IgD-negative memory B cell (primary cell): ENCODE results near the gene REG1A. TPM values are rescaled to one million over a fixed set of nuclear protein-coding genes. Genes with fewer than 3 reads are reported as not detected.

Experiments
- H3K27ac Mint-ChIP-seq, 3 donors: one replicate each; pipeline ENCODE4 v1.8.0; 2020 to 2022; ENCODE audit warnings: mild to moderate bottlenecking in 3 of 3, mixed read lengths in 3 of 3, moderate library complexity in 1 of 3
- H3K27me3 Mint-ChIP-seq: one replicate; pipeline ENCODE4 v1.8.0; 2021; ENCODE audit warnings: mixed read lengths
- H3K36me3 Mint-ChIP-seq: one replicate; pipeline ENCODE4 v1.8.0; 2020; ENCODE audit warnings: mild to moderate bottlenecking, mixed read lengths
- H3K4me1 Mint-ChIP-seq, 3 donors: one replicate each; pipeline ENCODE4 v1.8.0; 2020 to 2022; ENCODE audit warnings: mixed read lengths in 3 of 3, mild to moderate bottlenecking in 1 of 3
- H3K4me3 Mint-ChIP-seq, 4 donors: one replicate each; pipeline ENCODE4 v1.8.0; 2020 to 2022; ENCODE audit warnings: mild to moderate bottlenecking in 4 of 4, mixed read lengths in 4 of 4, moderate library complexity in 3 of 4
- H3K9me3 Mint-ChIP-seq, 3 donors: one replicate each; pipeline ENCODE4 v1.8.0; 2020 to 2021; ENCODE audit warnings: mixed read lengths in 3 of 3, mild to moderate bottlenecking in 1 of 3
- polyA plus RNA-seq: library from polyadenylated mRNA; unstranded; fragments of 300-500 nt; fragmentation: Illumina TruSeq; gene quantifications from one replicate; pipeline ENCODE4 v1.2.3, GENCODE V29; 2021

Gene REG1A
- not detected for polyA plus RNA-seq

DNA sequence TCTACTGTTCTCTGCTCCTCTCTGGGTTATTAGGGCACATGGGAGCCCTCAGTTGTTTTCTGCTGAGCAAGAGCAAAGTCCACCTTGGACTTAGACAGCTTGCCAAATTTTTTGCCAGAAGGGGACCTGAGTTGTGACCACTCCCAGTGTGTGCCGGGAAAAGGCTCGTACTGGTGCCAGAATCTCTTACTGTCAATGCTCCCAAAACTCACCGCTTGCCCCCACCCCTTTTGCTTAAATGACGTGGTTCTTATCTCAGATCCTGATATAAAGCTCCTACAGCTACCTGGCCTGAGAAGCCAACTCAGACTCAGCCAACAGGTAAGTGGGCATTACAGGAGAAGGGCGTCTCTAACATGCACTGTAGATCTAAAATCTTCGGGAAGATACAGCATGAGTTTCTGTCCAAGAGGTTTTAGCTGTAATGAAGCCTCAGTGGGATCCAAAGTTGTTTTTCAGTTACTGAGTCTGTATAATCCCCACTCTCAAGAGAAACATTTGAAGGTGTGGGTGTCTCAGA lies at the start of gene REG1A:
REG1A (plus strand) TSS at position 295 of the 520 bp plus-strand sequence. CDS start 374 bp downstream, outside the sequence.
- Mint-ChIP-seq H3K4me1 (no peaks in the 10 kb centered on the region), H3K9me3 (peaks cover under 1 to 9% (median 1%) of the 10 kb centered on the region in 3 donors), H3K36me3 (no peaks in the 10 kb centered on the region), H3K4me3 (no peak within 1 kb of the TSS), H3K27ac (peak within 1 kb of the TSS in 1 of 3 donors; percentile 35), H3K27me3 (no peaks in the 10 kb centered on the region)

DNA sequence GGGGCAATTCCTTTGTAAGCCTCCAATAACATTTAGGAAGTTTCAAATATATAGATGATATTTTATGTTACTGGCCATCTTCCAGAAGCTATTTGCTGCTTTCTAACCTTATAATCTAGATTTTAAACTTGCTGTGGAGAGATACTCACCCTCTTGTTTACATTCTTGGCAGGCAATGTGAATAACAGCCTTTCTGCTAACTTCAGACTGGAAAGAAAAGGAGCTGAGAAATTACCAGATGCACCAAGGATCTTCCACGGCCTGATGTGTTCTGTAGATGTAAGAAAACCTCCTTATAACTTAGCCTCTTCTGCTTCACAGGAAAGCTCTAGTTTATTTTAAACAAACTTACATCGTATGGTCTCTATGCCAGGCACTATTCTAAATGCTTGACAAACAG lies 49.2 kb upstream of the REG1A start:
- no peaks in the 10 kb centered on the region for H3K27me3 Mint-ChIP-seq
- H3K4me3 Mint-ChIP-seq: no peak overlapping the region
- H3K4me1 Mint-ChIP-seq: no peaks in the 10 kb centered on the region
- H3K36me3 Mint-ChIP-seq: peaks cover 4% of the 10 kb centered on the region
- H3K27ac Mint-ChIP-seq: no peak overlapping the region
- peaks cover 0 to 14% (median 5%) of the 10 kb centered on the region in 3 donors for H3K9me3 Mint-ChIP-seq

DNA sequence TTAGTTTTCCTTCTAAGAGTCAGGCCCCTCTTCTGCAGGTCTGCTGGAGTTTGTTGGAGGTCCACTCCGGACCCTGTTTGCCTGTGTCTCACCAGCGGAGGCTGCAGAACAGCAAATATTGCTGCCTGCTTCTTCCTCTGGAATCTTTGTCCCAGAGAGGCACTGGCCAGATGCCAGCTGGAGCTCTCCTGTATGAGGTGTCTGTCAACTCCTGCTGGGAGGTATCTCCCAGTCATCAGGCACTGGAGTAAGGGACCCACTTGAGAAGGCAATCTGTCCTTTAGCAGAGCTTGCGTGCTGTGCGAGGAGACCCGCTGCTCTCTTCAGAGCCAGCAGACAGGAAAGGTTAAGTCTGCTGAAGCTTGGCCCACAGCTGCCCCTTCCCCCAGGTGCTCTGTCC lies 37.3 kb upstream of the REG1A start:
- Mint-ChIP-seq H3K27me3 (no peaks in the 10 kb centered on the region), H3K4me3 (no peak overlapping the region), H3K9me3 (peaks cover 2 to 7% (median 5%) of the 10 kb centered on the region in 3 donors), H3K4me1 (no peaks in the 10 kb centered on the region), H3K27ac (no peak overlapping the region), H3K36me3 (no peaks in the 10 kb centered on the region)

DNA sequence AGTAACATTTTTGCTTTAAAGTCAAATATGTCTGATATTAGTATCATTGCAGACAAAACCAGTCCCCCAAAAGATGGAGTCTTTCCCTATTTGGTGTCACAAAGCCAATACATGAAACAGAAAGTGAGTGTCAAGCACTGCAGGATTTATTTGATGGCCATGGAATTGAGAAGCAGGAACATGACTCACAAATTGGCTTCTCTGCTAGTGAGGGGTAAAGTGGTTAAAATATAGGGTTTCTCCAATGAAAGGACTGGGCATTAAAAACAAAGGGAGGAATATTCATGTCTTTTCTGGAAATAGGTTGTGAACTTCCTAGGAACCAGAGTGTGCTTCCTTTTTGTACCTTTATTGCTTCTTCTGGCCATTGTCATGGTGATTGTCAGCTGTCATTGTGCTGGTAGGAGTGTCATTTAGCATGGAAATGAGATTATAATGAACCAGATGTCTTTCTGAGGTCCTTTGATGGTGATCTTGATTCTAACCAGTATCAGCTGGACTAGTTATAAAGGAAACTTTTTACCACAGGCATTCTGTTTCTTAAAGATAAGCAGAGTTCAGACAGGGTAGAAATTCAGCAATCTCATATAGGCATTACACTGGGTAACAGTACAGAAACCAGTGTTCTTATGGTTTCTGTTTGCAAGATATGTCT lies 36.6 kb upstream of the REG1A start:
- no peak overlapping the region for H3K4me3 Mint-ChIP-seq
- no peaks in the 10 kb centered on the region for H3K4me1 Mint-ChIP-seq
- peaks cover 2 to 7% (median 5%) of the 10 kb centered on the region in 3 donors for H3K9me3 Mint-ChIP-seq
- H3K27me3 Mint-ChIP-seq: no peaks in the 10 kb centered on the region
- H3K36me3 Mint-ChIP-seq: no peaks in the 10 kb centered on the region
- no peak overlapping the region for H3K27ac Mint-ChIP-seq

DNA sequence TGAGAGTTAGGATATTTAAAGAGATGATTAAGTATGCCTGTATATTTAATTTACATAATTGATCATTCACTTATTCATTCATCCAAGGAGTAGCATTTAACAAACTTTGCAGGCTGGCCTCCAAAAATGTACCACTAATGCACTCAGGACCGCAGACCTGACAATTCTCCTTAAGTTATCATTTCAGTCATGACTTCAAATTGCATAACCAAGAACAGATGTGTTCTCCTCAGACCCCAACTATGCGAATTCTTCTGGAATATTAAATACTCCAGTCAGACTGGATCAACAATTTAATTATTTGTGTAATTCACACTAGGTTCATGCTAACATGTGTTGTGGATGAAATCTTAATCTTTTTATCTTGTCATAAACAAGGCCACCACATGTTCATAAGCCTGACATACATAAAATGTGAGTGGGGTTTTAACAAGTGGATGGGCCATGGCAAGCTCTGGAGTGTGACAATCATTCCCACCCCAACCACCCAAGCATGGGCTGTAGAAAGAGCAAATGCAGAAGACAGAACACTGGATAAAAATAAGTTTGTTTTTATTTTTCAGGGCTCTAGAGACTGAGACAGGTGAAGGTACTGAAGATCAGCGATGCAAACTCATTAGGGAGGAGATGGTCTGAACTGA lies 35.7 kb upstream of the REG1A start:
- Mint-ChIP-seq H3K27me3 (no peaks in the 10 kb centered on the region), H3K36me3 (no peaks in the 10 kb centered on the region), H3K4me1 (no peaks in the 10 kb centered on the region), H3K4me3 (no peak overlapping the region), H3K27ac (no peak overlapping the region), H3K9me3 (peaks cover 2 to 7% (median 5%) of the 10 kb centered on the region in 3 donors)

DNA sequence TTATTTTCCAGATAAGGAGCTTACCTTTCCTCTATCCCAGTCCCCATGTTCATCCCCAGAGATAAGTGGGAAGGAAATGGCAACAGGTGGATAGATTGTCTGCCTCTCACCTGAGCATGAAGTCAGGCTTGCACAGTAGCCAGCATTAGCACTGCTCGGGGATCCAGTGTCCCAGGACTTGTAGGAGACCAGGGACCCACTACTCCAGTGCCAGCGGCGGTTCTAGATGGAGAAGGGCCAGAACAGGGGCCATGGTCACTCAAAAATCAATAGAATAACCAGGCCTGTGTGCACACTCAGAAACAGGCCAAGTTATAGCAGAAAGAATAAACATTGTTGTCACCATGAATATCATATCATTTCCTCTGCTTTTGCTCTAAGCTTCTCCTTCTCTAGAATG lies 34.9 kb upstream of the REG1A start:
- no peak overlapping the region for H3K27ac Mint-ChIP-seq
- H3K9me3 Mint-ChIP-seq: peaks cover 2 to 5% (median 5%) of the 10 kb centered on the region in 3 donors

GRCh38 chr2:79086255-79086654 lies 34.0 kb upstream of the REG1A start:
- no peak overlapping the region for H3K4me3 Mint-ChIP-seq
- no peaks in the 10 kb centered on the region for H3K36me3 Mint-ChIP-seq
- H3K27ac Mint-ChIP-seq: no peak overlapping the region
- no peaks in the 10 kb centered on the region for H3K27me3 Mint-ChIP-seq
- H3K9me3 Mint-ChIP-seq: peaks cover 0 to 5% (median 1%) of the 10 kb centered on the region in 3 donors
- H3K4me1 Mint-ChIP-seq: no peaks in the 10 kb centered on the region

More for the DNA sequence above, 34.9 kb upstream of the REG1A start:
- Mint-ChIP-seq H3K27me3 (no peaks in the 10 kb centered on the region), H3K4me1 (no peaks in the 10 kb centered on the region), H3K36me3 (no peaks in the 10 kb centered on the region), H3K4me3 (no peak overlapping the region)

GRCh38 chr2:79087785-79088364 lies 32.4 kb upstream of the REG1A start, which contains the start of gene REG1B:
Gene REG1B (minus strand): TSS chr2:79087993. CDS start chr2:79087612, 381 bp downstream.
- Mint-ChIP-seq H3K4me3 (no peak within 1 kb of the TSS), H3K36me3 (no peaks in the 10 kb centered on the region), H3K27me3 (no peaks in the 10 kb centered on the region), H3K27ac (no peak within 1 kb of the TSS), H3K4me1 (no peaks in the 10 kb centered on the region), H3K9me3 (peaks cover 0 to 1% (median 0%) of the 10 kb centered on the region in 3 donors)

- no peak overlapping the region for H3K4me3 Mint-ChIP-seq
- no peaks in the 10 kb centered on the region for H3K27me3 Mint-ChIP-seq
- no peaks in the 10 kb centered on the region for H3K4me1 Mint-ChIP-seq
- no peak overlapping the region for H3K27ac Mint-ChIP-seq
- no peaks in the 10 kb centered on the region for H3K36me3 Mint-ChIP-seq
- peaks cover 0 to 1% (median 0%) of the 10 kb centered on the region in 3 donors for H3K9me3 Mint-ChIP-seq
These were observed 29.6 kb upstream of the REG1A start for GRCh38 chr2:79090693-79091092.

DNA sequence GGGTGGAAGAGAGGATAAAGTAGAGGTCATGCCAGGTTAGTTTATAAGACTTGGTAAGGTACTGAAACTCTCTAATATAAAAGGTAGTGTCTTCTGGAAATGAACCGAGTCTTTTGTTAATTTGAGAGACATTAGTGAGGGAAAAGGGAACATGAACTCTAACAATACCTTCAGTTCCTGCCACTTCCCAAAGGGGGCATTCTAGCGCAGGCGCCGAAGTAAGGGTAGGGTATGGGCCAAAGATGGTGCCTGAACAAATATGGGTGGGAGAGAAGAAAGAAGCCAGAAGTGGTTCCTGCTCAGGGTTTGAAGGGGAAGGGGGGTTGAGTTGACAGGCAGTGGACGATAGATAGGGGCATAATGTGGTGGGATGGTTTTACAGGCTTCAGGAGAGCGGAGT lies 22.4 kb upstream of the REG1A start:
- no peaks in the 10 kb centered on the region for H3K4me1 Mint-ChIP-seq
- H3K9me3 Mint-ChIP-seq: peaks cover 0 to 6% (median 3%) of the 10 kb centered on the region in 3 donors
- H3K4me3 Mint-ChIP-seq: peak overlapping the region in 1 of 4 donors; percentile 52
- H3K27ac Mint-ChIP-seq: no peak overlapping the region
- H3K27me3 Mint-ChIP-seq: no peaks in the 10 kb centered on the region
- peaks cover 3% of the 10 kb centered on the region for H3K36me3 Mint-ChIP-seq

DNA sequence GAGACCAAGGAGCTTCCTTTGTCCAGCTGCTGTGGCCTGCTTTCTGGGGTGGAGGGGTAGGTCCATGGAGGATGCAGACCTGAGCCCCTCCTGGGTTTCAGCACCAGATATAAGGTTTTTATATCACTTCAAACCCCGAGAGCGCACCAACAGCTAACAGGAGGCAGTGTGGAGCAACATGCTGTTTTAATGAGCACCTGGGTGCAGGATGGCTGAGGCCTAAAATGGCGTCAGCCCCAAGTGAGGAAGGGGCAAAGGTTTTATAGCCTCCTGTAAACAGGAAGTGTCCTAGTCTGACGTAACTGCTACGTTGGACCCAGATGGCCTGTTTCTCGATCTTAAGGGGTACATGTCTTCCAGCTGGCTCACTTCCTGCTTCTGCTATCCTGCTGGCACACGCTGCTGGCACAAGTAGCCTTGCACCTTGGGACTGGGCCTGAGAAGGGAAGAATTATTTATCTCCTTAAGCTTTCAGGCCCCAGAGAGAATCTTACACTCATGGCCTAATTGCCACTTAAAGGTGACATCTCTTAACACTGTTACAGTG lies 21.1 kb upstream of the REG1A start:
- Mint-ChIP-seq H3K27me3 (no peaks in the 10 kb centered on the region), H3K27ac (no peak overlapping the region)

DNA sequence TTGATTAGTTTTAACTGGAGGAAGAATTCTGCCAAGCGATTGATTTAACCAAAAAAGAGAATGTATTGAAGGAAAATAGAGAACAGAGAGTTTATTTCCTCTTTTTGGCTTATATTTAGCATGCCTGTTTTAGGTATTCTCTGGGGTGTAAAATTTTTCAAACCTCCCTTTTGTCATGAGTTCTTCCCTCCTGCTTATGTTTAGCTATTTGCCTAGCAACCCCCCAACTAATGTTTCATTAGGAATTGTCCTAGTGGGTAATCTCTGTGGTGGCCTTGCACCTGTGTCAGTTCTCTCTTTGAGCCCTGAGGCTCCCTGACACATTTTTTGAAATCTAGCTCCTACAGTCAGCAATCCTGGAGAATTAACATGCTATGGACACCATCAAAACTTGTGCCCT lies 20.0 kb upstream of the REG1A start:
- H3K9me3 Mint-ChIP-seq: peaks cover 3 to 7% (median 6%) of the 10 kb centered on the region in 3 donors
- no peak overlapping the region for H3K4me3 Mint-ChIP-seq
- H3K27me3 Mint-ChIP-seq: no peaks in the 10 kb centered on the region
- no peaks in the 10 kb centered on the region for H3K4me1 Mint-ChIP-seq
- H3K36me3 Mint-ChIP-seq: peaks cover 3% of the 10 kb centered on the region
- H3K27ac Mint-ChIP-seq: no peak overlapping the region

More for the DNA sequence above, 21.1 kb upstream of the REG1A start:
- H3K9me3 Mint-ChIP-seq: peaks cover under 1 to 6% (median 3%) of the 10 kb centered on the region in 3 donors
- H3K4me1 Mint-ChIP-seq: no peaks in the 10 kb centered on the region
- H3K36me3 Mint-ChIP-seq: peaks cover 3% of the 10 kb centered on the region
- no peak overlapping the region for H3K4me3 Mint-ChIP-seq

DNA sequence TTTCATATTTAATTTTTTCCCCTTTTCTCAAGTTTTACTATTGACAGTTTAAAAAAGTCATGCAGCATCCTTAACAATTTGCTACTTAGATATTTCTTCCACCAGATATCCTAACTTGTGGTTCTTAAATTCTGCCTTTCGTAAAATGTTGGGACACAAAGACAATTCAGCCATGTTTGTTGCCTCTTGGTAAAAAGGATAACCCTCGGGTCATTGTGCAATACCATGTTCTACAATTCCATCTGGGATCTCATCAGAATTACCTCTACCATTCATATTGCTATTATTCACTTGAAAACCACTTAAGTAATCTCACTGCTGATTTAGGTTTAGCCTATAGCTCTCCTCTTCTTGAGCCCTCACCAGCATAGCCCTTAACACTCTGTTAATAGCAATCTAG lies 19.3 kb upstream of the REG1A start:
- H3K4me3 Mint-ChIP-seq: no peak overlapping the region
- H3K27me3 Mint-ChIP-seq: no peaks in the 10 kb centered on the region
- peak overlapping the region in 1 of 3 donors; percentile 25 for H3K27ac Mint-ChIP-seq
- H3K9me3 Mint-ChIP-seq: peaks cover 3 to 7% (median 6%) of the 10 kb centered on the region in 3 donors
- no peaks in the 10 kb centered on the region for H3K4me1 Mint-ChIP-seq
- H3K36me3 Mint-ChIP-seq: peaks cover 3% of the 10 kb centered on the region

- Mint-ChIP-seq H3K36me3 (no peaks in the 10 kb centered on the region), H3K27ac (no peak overlapping the region), H3K27me3 (no peaks in the 10 kb centered on the region), H3K4me3 (no peak overlapping the region), H3K9me3 (peaks cover 2 to 7% (median 2%) of the 10 kb centered on the region in 3 donors), H3K4me1 (no peaks in the 10 kb centered on the region)
These were observed 17.1 kb upstream of the REG1A start for GRCh38 chr2:79103214-79103613.

GRCh38 chr2:79105259-79105658 lies 15.0 kb upstream of the REG1A start:
- no peak overlapping the region for H3K4me3 Mint-ChIP-seq
- H3K27me3 Mint-ChIP-seq: no peaks in the 10 kb centered on the region
- no peak overlapping the region for H3K27ac Mint-ChIP-seq
- H3K9me3 Mint-ChIP-seq: peaks cover 0 to 7% (median 2%) of the 10 kb centered on the region in 3 donors
- no peaks in the 10 kb centered on the region for H3K4me1 Mint-ChIP-seq
- H3K36me3 Mint-ChIP-seq: no peaks in the 10 kb centered on the region
